G401.6 (cell line): ENCODE measurements around the gene COQ8A.
"Not testable (repeated sequence)": the region's sequence is repeated elsewhere in the genome, so short reads cannot be mapped to it uniquely, and the experiment has no call there.

Source experiments
- FAIRE-seq: peaks from 2 replicates; lab custom pipeline; 2012; peaks lifted over from hg19 to GRCh38; lab: Jason Lieb, UNC

The COQ8A gene

DNA sequence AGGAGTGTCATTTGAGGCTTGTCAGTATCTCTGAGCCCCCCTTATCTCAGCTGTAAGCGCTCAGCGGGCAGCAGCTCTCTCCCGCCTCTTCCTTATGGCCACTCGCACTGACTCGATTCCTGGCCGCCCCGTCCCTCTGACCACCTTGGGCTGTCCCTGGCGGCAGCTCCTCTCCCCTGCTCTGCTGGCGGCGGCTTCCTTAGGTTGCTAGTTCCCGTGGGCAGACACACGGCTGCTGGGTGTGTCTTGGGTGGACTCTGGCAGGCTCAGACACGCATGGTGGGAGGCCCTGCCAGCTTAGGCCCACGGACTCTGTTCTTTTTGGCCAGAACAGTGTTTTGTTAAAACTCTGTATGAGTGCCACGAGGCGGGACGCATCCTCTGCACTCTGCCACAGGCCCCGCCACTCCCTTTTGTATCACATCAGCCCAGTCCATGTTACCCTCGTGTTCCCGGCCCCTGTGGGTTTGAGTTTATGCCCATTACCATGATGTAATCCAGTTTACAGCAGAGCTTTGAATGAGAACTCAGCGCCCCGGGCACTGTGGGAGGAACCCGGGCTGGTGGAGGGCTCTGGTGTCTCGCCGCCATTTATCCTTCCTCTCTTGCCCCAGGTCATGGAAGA lies 45.9 kb downstream of the COQ8A start:
- no peak for FAIRE-seq

DNA sequence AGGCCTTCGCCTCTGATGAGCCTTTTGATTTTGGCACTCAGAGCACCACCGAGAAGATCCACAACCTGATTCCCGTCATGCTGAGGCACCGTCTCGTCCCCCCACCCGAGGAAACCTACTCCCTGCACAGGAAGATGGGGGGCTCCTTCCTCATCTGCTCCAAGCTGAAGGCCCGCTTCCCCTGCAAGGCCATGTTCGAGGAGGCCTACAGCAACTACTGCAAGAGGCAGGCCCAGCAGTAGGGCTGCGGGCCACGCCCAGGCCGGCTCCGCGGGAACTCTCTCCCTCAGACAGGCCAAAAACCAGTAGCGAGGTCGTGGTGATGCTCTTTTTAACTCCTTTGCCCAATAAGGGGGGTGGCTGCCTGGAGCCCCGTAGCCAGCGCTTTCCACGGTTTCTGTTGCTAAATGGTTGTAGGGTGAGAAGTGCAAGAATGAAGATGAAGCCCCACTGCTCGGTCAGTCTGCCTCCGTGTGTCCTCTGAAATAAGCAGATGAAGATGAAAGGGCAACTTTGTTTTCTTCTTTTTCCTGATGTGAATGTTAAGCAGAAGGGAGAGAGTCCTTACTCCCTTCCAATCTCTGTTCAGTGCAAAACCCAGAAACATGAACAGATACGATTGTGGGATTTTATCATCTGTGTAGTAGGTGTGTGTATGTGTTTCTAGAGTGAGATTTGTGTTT lies 46.5 kb downstream of the COQ8A start:
- FAIRE-seq, result no peak

DNA sequence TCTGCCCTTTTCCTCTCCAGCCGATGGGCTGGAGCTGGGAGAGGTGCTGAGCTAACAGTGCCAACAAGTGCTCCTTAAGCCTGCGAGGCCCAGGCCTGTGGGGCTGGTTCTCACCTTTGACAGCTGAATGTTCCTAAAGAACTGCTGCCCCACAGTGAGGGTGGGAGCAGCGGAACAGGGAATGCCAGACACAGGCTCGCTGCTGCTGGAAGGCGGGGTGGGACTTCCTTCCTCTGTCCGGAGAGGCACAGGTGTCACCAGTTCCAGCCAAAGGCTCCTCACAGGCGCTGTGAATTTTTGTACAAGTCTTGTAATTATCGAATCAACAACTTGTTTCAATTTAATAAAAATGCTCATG lies 47.1 kb downstream of the COQ8A start:
- no peak for FAIRE-seq

DNA sequence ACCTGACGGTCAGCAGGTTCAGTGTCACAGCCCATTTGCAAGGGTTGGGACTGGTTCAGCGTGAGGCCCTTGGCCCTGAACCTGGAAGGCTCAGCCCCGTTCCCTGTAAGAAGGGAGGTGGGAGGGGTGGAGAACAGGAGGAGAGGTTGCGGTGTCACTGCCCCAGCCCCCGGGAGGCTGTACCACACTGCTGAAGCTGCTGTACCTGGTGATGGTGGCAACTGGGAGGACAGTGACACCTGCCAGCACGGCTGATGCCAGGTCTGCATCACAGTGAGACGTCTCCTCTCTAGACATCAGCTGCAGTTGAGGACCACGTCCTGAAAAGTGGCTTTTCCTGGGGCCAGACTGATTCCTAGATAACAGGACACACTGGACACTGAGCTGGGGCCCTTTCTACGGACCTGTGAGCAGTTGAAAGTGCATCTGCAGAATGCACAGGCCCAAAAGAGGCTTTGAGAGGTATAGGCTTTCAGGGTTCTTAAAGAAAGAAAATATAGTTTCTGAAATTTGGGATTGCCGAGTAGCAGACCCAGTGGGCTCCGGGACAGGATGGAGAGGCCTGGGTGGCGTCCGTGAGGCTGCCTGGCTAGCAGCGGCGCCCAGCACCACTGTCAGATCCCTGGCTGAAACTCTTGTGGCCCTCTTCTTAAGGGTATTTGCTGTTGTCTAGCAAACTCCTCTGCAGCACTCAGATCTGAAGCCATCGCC lies 47.7 kb downstream of the COQ8A start:
- FAIRE-seq, result no peak

DNA sequence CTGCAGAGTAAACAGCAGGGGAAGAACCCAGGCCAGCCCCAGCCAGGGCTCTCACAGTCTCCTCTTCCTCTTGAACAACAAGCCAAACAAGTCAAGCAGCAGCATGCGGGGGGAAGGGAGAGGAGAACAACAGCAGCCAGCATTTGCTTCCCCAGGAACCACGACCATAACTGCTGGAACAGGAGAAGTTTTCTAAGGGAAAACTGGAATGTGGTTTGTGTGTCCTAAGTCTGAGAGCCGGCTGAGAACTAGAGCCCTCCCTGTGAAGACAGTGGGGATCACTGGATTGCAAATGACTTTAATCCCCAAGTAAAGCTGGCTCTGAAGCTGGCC lies 48.2 kb downstream of the COQ8A start:
- no peak for FAIRE-seq

DNA sequence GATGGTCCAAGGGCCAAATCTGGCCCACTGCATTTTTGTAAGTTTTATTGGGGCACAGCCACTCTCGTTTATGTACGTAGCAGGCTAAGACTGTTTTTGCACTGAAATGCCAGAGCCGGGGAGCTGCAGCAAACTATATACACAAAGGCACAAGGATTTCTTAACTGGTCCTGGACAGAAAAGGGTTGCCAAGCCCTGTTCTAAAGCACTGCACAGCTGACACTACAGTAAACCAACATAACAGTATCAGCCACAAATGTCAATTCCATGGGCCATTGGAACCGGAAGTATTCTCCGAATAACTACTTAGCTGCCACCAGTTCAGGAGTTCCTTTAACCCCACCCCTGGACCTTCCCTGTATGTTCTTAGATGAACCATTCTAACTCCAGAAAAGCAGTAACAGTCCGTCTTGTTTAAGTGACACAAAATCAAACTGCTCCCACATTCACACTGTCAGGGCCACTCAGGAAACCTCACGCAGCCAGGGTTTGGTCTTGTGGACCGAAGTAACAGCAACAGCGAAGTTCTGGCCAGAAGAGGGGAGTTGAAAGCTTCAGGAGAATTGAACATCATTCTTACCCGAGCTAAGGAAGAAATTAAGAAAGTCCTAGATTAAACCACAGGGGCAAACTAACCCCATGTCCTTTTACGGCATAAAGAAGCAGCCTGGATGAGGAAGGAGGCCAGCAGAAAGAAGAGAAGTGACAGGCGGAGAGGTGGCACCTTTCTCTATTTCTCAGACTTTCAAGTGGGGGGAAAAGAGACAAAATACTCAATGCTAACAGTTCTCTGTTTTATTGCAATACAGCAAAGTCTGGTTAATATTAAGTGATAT lies 49.2 kb downstream of the COQ8A start:
- no peak for FAIRE-seq

DNA sequence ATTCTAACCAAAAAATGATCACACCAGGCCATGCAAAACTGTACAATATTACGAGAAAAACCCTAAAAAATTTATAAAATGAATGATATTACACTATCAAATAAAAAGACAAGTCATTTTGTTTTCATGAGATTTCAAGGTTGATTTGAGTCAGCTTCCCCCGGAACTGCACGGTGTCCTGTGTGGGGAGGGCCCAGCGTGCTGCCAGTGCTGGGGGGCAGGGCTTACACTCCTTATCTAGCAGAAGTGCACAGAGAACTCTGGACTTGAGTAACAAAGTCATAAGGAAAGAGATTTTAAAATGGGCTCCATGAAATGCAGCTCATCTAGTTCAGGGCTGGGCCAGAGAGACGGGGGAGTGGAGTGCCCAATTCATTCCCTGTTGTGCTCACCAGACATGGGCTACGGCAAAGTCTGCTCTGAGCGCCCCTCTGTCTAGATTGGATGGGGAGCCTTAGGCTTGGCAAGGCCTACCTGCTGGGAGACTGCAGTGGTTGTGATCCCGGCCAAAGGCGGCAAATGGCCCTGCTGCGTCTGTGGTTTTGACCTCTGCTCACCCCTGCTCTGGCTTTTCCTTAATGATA lies 50.1 kb downstream of the COQ8A start:
- FAIRE-seq, result no peak

DNA sequence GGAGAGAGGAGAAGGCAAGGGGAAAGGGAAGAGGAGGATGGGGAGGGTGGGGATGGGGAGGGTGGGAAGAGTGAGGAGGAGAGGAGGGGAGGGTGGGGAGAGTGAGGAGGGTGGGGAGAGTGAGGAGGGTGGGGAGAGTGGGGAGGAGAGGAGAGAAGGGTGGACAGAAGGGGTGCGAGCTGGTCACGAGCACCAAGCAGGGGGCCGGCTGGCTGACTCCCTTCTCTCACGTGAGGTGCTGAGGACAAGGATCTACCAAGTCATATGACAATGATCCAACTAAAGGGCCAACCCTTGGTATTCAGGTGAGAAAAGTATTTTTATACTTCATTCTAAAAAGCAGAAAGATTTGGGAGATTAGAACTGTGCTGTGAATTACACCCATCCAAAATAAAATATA lies 51.8 kb downstream of the COQ8A start:
- no peak for FAIRE-seq

DNA sequence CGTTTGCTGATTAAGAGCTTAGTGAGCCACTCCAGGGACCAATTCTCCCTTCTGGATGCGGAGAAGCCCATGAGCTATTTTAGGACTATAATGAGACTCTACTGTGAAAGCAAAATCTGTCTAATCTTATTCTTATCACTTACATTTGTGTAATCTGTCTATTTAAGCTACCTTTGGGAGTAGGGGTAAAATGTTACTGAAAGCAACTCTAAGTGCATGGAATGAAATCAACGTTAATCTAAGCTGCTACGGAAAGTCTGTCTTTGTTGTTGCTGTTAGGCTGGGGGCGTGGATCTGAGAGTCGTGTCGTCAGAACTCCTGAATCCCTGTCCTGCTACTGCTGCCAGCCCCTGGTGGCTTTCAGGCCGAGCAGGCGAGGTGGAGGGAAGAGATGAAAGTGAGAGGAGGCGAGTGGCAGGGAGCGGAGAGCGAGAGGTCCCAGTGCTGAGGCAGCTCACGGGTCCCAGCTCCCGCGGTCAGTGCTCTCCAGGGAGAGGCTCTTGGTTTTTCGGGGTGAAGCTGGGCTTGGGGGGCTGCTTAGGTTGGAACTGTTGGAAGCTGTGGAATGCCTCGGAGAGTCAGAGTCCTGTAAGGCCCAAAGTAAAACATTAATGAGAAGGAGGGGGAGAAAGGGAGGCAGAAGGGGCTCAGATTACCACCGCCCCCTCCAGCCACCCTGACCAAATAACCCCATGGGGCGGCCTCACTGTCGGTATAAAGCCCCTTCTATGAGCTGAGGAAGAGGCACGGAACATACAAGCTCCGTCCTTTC lies 53.9 kb downstream of the COQ8A start:
- FAIRE-seq, result no peak

DNA sequence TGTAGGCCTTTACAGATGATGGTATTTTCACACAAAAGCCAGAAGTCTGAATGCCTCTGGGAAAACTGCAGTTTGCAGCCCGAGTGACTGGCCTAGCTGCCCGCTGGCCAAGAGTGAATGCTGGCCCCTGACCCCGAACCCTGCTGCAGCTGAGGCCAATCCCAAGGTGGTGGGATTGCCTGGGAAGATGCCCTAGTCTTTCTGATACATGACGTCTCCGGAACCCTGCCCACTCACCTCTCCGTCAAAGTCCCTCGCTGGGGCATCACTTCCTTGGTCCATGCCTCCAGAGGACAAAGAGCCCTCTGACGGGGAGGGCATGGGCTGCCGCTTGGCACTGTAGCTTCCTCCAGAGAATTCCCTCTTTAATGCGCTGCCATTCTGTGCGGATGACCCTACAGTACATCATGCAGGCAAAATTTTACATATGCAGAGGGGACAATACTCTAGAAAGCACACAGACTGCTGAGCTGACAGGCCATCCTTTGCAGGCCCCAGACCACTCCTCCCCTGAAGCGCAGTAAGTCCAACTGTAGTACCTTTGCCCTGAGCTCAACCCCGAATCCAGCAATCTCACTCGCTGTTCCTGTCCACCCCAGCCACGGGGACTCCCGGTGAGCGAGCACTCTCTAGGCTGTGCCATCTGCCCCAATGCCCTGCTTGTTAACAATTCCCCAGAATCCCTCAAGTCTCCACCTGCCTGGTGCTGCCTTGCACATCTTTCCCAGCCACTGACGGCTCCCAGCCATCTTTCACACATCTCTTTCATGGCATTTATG lies 54.7 kb downstream of the COQ8A start:
- no peak for FAIRE-seq

DNA sequence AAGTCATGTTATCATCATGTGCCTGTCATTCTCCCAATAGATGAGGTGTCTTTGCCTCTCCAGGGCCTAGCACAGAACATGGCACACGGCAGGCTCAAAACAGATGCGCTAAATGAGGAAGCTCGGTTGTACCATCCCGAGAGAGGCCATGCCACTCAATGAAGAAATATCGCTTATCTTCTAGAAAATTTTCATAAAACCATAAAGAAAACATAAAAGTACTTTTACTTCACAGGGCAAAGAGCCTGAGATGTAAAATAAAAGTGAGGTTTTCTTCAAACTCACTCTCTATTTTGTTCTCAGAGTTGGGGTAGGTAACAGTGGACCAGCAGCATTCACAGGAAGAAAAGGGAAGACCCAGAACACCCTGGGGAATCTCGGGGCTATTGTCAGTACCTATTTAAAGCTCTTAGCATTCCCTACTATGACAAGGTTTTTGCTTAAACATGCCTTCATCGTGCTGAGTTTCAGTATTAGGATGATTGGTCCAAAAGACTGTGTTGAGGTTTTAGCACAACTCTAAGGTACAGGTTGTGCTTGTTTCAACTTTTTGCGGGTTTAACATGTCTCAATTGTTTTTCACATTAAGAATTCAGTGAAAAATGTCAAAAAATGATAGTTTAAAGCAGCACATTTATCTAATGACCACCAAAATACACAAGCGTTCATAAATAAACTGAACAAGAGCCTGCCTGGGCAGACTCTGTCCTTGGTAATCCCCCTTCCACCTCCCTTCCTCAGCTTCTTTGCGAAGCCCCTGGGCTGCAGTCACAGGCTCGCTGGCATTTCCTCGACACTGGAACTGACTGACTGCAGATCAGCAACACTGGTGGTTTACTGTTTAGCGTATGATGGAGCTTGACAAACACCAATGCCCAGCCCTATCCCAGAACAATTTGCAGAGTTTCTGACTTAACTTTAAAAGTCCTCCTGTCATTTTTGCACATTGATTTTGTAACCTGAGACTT lies 55.6 kb downstream of the COQ8A start:
- no peak for FAIRE-seq

DNA sequence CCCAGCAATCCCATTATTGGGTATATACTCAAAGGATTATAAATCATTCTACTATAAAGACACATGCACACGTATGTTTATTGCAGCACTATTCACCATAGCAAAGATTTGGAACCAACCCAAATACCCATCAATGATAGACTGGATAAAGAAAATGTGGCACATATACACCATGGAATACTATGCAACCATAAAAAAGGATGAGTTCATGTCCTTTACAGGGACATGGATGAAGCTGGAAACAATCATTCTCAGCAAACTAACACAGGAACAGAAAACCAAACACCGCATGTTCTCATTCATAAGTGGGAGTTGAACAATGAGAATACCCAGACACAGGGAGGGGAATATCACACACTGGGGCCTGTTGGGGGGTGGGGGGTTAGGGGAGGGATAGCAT lies 59.5 kb downstream of the COQ8A start:
- not testable (repeated sequence) for FAIRE-seq

DNA sequence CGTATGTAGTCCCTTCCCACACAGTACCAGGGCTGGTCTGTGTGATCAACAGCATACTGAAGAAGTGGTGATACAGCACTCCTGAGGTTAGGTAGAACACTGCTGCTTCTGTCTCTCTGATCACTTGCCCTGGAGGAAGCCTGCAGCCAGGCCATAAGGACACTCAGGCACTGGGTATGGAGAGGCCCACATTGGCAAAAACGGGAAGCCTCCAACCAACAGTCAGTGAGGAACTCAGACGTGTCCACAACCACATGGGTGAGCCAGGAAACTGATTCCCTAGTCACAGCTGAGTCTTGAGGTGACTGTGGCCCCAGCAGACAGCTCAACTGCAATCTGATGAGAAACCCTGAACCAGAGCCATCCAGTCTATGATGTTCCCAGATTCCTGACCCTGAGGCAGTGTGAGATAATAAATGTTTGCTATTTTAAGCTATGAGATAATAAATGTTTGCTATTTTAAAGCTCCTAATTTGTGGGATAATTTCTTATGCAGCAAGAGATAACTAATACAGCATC lies 62.5 kb downstream of the COQ8A start:
- no peak for FAIRE-seq

DNA sequence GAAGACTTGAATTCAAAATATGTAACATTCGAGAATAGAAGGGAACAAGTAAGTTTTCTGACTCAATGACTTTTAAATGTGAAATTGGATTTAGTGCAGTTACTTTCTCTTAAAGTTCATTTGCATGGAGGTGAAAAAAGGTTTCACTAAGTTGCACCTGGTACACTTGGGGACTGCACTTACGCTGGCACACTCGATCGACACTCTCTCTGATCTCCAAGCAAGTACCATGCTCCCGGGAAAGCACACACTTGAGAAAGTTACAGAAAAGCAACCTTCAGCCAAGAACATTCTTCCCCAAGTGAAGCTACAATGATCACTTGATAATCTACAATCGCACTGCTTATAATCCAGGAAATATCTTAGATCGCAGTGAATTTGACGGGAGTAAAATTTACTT lies 63.1 kb downstream of the COQ8A start:
- FAIRE-seq, result no peak

DNA sequence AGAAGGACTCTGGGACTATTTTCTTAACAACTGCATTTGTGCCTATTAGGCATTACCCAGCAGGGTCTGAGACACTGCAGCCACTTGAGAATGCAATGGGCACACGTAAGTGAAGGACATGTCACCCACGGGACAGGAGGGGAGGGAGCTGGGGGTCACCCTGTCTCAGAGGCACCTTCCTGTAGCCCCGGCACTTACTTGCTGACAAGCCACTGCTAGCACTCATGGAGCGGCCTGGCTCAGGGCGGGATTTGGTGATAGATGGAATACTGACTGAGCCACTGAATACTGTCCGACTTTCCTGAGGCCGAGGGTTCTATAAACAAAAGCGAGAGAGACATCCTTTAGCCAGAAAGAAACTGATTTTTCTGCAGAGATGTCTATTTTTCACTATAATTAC lies 64.7 kb downstream of the COQ8A start:
- FAIRE-seq, result no peak

DNA sequence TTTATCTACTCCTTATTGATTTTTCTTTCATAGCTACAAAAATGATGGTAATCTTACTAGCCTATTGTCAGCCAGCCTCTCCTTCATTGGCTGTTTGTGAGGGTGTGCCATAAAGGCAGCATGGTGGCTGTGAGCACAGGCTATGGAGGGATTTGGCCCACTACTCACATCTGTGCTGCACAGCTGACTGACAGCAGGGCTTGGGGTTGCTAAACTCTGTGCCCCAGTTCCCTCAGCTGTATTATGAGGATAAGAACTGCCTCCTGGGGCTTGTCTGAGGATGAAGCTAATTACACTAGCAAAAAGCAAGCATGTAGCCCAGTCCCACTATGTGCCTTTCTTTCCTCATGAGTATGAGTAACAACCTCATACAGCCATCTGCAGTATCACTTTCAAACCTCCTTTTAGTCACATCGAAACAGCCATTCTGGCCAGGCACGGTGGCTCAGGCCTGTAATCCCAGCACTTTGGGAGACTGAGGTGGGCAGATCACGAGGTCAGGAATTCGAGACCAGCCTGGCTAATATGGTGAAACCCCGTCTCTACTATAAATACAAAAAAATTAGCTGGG lies 66.2 kb downstream of the COQ8A start:
- no peak for FAIRE-seq

DNA sequence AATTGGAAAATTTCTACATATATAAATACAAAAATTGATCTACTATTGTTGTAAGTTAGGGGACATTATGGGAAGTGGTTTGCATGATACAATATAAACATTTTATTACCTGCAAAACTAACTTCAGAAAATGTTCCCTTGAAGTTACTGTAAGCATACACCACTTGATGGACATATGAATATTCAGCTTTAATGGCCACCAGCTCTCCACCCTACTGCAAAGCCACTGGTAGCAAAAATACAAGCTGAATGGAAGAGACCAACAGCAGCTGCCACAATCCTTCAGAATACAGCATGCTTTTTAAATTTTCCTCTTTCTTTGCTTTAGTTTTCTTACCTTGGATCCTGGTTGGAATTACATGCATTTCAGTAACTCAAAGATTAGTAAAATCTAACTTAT lies 69.8 kb downstream of the COQ8A start:
- FAIRE-seq, result no peak

DNA sequence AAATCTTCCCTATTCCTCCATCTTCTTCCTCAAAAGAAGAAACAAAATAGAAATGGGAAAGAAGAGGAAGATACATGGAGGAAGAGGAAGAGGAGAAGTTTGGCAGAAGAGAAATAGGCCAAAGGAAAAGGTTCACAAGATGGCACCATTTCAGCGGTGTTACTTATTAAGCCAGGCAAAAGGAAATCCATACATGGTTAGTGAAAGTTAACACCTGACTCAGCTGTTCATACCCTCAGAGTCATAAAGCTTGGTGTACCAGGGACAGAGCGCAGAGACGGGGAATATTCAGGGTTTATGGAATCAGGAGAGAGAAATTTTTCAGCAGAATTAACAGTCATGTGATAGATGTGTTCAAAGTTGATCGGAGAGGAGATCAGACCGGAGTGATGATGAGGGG lies 70.6 kb downstream of the COQ8A start:
- no peak for FAIRE-seq

DNA sequence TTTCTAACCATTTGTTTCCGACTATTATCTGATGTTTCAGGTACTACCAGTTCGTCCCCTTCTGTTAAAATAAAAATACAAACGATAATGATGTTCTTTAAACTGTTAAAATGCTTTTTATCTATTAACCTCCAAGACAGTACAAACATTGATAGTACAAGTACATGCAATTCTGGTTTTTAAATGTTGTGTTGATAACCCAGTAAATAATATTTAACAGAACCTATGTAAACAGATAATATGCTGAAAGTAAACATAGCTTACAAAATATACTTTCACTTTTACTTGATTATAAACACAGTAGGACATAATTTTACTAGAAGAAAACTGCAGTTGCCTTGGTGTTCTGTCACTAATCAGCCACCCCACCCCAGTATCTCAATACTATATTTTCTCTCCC lies 76.9 kb downstream of the COQ8A start:
- no peak for FAIRE-seq
